ENCODE results near the gene FAM241A.

DNA sequence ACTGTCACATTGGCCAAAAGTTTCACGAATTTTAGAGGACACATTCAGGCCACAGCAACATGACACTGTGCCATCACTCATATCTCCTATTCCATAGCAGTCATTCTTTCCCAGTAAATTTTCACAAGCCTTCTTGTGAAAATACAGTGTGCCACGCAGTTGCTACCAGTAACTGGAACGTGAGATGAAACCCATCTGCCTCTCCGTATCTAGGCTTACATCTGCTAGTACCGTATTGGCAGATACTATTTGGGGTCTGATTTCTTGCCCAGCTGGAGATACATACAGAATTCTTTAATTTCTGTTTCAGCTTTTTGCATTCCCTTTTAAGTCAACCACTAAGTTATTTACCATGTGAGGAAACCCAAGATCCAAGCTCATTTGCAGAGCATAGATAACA is 8.7 kb upstream of the FAM241A start:
- TF ChIP-seq, protein P1, sequence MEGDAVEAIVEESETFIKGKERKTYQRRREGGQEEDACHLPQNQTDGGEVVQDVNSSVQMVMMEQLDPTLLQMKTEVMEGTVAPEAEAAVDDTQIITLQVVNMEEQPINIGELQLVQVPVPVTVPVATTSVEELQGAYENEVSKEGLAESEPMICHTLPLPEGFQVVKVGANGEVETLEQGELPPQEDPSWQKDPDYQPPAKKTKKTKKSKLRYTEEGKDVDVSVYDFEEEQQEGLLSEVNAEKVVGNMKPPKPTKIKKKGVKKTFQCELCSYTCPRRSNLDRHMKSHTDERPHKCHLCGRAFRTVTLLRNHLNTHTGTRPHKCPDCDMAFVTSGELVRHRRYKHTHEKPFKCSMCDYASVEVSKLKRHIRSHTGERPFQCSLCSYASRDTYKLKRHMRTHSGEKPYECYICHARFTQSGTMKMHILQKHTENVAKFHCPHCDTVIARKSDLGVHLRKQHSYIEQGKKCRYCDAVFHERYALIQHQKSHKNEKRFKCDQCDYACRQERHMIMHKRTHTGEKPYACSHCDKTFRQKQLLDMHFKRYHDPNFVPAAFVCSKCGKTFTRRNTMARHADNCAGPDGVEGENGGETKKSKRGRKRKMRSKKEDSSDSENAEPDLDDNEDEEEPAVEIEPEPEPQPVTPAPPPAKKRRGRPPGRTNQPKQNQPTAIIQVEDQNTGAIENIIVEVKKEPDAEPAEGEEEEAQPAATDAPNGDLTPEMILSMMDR (IDR thresholded peaks at IDR 0.05): no peak
- no peak for TF ChIP-seq EZH2 (IDR thresholded peaks at IDR 0.05; ENCODE audit: borderline replicate concordance, insufficient read depth, low read depth, low read length, poor library complexity, severe bottlenecking)

All from B cell (primary cell).